Embryonic facial prominence (tissue), 1 donor: ENCODE results near the gene TCP1.
A peak's percentile ranks its signal among the peaks of the same experiment; 100 is the strongest.
"Not testable (repeated sequence)": the region's sequence is repeated elsewhere in the genome, so short reads cannot be mapped to it uniquely, and the experiment has no call there.

Source experiments
- DNase-seq: peaks from one replicate; pipeline ENCODE4 v3.0.0-alpha.2; 2016; ENCODE audit errors: extremely low spot score

The TCP1 gene

DNA sequence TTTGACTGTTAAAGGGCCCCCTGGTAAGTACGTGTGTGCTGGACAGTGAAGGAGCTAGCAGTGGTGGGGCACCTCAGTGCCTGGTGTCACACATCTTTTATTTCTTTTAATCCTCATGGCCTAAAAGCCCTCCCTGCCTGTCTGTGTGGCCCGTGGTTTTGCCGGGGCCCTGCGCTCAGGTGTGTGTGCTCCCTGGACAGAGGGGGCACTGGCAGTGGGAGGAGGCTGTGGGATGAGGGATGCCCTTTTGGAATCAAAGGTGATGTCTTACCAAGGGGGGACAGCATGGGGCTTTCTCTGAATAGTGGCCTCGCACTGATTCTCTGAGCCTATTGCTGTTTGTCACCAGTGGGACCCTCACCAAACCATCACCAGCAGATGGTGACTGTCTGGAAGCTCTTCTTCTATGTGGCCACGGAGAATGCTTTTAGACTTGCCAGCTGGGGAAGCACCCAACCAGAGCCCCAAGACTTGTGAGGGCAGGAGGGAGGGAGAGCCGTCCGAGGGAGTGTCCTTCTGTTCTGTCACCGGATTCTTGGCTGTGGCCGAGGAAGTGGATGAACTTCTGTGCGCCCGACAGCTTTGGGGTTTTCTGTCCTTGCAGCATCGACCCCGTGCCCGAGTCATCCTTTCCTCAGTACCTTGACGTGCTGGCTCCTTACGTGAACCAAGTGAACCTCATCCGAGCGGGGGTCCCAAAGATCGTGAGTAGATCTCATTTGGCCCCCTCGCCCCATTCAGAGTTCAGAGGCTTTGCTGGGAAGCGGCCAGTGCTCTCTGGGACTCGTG lies 28.7 kb upstream of the TCP1 start:
- no peak for DNase-seq

DNA sequence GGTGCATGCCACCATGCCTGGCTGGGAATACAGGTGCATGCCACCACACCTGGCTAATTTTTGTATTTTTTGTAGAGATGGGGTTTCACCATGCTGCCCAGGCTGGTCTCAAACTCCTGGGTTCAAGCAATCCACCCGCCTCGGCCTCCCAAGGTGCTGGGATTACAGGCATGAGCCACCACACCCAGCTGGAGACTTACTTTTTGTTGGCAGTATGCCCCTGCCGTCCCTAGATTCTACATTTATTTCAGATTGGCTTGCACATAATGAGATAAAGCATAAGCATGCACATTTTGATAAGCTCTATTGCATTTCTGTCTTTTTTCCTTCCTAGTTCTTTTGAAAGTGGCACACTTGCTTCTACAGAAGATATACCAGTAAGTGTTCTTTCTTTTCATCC lies 27.4 kb upstream of the TCP1 start:
- DNase-seq: not testable (repeated sequence)

DNA sequence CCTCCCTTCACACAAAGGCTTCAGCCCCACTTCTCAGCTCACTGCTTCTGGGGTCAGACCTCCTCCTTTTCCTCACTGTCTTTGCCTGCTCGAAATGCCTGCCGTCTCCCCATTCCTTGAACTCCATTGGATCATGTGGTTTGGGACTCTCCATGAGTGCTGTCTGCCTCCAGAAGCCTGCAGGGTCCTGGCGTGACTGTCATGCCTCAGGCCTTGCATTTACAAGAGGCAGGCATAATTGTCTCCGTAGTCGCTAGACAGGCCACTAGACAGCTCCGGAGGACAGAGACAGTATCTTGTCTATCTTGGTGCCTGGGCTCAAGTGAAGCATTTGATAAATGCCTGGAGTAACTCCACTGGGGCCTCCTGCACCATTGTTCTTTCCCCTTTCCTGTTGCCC lies 26.0 kb upstream of the TCP1 start:
- DNase-seq: no peak

DNA sequence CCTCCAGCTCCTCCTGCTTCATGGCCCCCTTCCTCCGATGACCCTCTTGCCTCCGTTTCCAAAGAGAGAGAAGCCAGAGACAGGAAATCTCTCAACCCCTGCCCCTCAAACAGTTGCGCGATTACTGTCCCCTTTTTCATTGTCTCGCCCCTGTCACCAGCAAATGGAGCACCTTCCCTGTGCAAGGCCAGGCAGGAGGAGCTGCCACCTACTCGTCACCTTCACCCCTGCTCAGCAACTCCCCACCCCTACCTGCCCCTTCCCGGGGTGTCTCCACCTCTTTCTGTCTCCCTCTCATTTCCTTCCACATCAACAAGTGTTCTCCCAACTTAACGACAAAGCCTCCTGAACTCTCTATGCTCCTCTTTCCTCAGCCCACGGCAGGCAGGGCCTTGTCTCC lies 24.4 kb upstream of the TCP1 start:
- no peak for DNase-seq

DNA sequence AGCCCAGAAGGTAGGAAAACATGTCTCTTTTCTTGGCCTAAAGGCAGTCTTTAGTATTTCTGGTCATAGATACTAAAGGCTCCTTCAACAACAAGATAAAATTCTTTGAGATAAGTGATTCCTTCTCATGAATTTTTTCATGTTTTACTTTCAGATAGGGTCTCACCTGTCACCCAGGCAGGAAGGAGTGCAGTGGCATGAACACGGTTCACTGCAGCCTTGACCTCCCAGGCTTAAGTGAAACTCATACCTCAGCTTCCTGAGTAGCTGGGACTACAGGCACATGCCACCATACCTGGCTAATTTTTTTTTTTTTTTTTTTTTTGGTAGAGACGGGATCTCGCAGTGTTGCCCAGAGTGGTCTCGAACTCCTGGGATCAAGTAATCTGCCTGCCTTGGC lies 19.7 kb upstream of the TCP1 start:
- no peak for DNase-seq

DNA sequence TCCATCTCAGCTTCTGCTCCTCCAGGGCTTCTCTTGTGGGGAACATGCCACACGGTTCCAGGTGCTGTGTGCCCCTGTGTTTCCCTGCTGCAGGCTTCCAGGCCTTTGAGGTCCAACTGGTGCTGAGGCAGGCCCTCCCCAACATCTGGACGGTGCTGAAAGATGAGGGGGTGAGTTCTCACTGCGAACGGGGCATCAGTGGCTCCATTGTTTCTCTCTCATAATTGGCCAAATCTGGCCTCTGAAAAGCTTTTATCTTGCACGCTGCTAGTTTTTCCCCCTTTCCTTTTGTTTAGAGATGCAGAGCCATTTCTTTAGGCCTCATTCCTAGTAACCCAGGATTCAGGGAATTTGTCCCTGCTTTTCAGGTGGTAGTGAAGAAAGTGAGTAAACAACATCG lies 19.2 kb upstream of the TCP1 start:
- DNase-seq: no peak

DNA sequence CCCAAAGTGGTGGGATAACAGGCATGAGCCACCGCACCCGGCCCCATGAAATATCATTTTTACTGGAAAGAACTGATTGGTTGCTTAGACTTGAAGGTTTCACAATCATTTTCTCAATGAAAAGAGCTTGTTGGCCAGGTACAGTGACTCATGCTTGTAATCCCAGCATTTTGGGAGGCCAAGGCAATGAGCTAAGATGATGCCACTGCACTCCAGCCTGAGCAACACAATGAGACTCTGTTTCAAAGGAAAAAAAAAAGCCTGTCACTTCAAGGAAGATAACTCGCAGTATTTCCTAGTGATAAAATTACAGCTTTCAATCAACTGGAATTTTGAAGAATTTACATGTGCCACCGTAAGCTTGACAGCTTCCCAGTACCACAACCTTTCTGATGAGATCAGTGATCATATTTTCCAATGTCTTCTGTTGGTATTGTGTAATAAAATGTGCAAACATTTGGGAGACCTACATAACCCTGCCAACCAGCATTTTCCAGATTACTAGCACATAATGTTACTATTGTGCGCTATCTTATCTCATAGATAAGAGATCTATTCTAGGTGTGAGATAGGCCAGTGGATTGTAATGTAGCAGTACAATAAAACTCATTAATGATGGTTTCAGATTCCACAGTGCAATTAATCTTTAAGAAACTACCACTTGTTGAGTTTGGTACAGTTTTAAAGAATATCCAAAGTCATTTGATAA lies 17.9 kb upstream of the TCP1 start:
- no peak for DNase-seq

DNA sequence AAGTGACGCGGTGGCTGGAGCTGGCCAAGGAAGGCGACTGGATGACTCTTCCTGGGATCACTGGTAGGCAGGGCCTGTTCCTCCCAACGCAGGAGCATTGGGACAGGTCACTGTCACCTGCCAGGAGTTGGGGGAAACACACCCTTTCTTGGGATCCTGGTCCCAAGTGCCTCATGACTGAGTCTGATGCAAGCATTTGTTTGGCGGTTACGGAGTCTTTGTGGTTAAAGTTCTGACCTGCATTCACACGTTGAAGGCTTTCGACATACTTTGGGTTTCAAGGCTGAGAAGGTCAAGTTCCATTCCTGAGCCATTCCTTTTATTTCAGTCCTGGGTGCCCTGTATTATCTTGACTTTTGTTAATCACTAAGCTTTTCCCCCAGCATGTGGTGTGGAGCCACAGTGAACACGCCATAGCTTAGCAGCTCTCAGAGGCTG lies 16.6 kb upstream of the TCP1 start:
- DNase-seq: no peak

DNA sequence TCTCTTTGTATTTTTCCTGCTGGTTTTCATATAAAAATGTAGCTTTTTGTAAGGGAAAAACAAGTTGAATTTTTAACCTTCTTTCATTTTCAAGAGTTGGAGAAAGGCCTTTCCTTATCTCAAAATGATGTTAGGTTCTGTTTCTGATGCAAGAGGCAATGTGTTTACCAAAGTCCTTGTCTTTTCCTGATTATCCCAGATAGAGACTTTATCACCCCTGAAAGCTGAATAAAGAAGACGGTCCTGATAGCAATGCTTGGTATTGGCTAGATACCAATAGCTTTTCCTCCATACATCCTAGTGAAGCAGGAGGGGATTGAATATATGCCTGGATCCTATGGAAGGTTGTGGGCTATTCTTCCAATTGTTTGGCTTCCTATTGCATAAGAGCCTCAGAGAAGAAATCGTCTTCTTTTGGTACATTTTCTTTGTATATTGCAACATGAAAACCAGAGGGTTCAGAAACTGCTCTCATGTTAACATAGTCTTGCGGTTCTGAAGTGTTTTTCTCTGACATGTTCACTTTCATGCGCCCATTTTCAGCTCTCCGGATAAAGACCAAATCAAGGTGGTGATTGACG lies 16.1 kb upstream of the TCP1 start:
- no peak for DNase-seq

DNA sequence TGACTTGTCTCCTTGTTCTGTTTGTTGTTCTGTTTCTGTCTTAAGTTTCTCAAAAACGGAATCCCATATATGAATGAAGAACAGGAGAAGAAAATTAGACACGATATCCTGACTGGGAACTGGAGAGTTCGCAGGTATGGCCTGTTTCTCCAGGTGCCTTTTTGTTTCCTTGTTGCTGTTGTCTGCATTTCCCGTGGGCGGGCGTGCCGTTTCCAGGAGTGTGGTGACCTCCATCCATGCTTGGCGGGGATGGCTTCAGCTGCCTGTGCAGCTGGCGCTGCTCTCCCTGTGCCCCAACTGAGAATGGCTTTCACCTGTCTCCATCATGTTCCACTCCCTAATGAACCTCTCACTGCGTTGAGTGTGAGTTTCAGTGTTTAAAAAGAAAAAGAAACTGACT lies 15.1 kb upstream of the TCP1 start:
- no peak for DNase-seq

DNA sequence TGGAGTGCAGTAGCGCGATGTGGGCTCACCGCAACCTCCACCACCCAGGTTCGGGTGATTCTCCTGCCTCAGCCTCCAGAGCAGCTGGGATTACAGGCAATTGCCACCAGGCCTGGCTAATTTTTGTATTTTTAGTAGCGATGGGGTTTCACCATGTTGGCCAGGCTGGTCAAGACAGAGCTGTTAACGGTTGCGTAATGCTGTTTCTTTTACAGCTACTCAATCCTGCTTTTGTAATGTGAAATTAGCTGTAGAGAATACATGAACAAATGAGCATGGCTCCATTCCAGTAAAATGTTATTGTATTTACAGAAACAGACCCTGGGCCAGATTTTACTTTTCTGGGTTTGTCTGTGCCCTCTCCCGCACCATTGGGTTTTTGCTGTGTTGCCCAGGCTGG lies 12.5 kb upstream of the TCP1 start:
- DNase-seq: no peak

DNA sequence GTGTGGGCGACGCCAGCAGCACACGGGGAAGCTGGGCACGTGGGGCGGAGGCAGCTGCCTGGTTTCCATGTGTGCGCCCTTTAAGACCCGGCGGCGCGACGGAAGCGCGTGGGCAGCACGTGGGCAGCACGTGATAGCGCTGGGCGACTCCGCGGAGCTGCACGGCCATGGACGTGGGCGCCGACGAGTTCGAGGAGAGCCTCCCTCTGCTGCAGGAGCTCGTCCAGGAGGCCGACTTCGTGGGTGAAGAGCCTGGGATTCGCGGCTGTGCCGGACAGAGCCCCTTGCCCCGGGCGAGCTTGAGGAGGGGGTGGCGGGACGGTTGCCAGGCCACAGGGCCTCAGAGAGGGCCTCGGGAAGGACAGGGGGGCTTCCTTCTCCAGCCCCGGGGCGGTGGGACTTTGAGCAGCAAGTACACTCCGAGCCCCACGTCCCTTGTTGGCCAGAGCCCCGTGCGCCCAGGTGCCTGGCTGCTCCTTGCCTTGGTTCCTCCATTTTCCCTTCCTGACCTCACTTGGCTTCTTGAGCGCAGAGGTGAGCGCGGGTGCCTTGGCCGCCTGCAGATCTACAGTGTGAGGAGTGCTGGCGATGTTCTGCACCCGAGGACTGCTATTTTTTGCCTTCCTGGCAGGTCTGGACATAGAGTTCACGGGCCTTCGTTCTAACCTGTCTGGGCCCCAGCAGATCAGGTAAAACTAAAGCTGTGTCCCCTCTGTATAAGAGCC lies 10.9 kb upstream of the TCP1 start, which contains the start of gene PNLDC1:
Gene PNLDC1, plus strand, starts transcription at position 136 of the 725 bp plus-strand sequence. Its CDS starts 32 bp downstream, at position 168.
- no peak for DNase-seq

DNA sequence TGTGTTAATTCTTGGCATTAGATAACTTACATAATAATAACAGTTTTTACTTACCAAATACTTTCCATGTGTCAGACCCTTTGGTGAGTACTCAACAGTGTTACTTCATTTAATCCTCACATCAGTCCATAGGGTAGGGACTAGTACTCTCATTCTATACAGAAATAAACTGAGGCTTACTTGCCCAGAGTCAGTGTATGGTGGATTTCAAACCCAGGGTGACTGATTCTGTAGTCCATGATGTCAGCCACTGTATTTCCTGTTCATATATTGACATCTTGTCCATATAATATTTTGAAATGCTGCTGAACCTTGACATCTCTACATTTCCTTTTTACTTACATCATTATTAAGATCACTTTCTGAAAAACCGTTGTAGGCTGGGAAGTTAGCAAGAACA lies 8.2 kb upstream of the TCP1 start:
- DNase-seq: no peak

DNA sequence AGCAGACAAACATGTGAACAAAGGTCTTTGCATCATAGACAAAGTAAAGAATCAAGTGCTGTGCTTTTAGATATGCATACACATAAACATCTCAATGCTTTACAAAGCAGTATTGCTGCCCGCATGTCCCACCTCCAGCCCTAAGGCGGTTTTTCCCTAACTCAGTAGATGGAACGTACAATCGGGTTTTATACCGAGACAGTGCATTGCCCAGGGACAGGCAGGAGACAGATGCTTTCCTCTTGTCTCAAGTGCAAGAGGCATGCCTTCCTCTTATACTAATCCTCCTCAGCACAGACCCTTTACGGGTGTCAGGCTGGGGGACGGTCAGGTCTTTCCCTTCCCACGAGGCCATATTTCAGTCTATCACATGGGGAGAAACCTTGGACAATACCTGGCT lies 5.6 kb upstream of the TCP1 start:
- DNase-seq: not testable (repeated sequence)

DNA sequence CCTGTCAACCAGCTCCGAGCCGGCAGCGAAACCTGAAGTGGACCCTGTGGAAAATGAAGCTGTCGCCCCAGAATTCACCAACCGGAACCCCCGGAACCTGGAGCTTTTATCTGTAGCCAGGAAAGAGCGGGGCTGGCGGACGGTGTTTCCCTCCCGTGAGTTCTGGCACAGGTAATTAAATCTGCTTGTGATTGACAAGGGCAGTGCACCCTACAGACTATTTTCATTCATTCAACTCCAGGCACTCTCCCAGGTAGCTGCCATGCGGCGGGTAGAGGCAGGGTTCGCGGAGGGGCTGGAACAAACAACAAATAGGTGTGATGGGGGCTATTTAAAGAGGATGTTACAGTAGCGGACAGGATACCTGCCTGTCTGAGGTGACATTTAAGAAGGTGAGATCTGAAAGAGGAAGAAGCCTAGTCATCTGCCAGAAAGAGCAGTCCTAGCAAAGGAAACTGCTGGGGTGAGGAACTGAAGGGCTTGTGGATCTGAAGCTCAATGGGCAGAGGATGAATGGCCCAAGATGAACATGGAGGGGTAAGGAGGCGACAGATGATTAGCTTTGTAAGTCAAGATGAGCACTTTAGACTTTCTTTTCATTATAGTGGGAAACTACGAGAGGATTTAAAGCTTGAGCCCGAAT lies 1.7 kb upstream of the TCP1 start:
- no peak for DNase-seq

DNA sequence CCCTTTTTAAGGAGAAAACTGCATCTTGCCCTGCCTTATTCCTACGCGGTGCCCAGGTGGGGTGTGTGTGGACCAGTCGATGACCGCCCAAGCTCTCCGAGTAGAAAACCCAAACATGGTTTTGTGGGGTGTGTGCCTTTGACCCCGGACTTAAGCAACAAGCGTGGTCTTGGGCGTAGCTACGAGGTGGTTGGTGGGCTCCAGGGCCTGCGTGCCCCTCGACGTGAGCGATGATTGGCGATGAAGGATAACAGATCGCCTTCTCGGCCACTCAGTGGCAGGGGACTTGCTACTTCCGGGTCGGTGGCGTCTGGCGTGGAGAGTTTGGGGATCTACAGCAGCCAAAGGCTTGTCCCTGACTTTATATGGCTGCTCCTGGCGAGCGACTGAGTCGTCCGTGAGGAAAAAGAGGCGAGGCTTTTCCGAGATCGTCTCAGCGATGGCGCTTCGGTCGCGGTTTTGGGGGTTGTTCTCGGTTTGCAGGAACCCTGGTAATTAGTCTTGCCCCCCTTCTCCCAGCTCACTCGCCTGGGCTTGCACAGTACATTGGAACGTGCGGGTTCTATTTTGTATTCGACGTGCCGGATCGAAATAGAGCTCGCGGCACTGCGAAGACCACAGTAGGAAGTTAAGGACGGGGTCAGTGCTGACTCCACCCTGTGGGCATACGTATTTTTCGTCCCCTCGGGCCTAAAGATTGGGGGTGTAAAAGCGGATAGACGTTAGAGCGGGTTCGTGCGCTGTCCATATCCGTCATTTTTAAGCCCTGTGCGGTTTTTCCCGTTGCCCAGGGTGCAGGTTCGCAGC lies 950 bp upstream of the TCP1 start, which contains the start of gene MRPL18:
Gene MRPL18, plus strand, starts transcription at position 319 of the 807 bp plus-strand sequence. Its CDS starts 121 bp downstream, at position 440.
- peak; percentile 93 for DNase-seq

DNA sequence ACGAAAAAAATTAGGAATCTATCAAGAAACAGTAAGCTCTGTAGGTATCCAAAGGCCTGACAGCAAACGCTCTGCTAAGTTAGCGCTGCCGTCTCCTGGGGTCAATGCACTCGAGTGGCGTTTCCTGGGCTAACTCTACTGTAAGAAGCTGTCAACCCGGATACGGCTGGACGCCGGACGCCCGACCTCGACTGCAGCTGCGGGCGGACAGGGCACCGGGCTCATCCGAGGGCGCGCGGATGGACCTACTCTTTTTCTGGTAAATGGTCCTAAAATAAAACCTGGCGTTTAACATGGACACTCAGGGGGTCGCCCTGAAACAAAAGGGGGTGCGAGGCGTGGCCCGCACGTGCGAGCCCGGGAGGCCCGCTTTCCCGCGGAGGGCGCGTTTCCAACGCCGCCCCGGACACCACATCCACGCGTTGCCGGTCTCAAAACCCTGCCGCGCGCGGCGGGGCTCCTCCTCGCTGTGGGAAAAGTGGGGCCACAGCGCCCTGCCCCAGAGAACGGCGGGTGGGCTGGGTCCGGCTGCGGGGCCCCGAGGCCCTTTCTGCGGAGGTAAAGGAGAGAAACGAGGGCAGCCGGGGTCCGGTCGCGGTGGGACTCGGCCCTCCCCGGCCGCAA lies 537 bp downstream of the TCP1 start:
- no peak for DNase-seq

DNA sequence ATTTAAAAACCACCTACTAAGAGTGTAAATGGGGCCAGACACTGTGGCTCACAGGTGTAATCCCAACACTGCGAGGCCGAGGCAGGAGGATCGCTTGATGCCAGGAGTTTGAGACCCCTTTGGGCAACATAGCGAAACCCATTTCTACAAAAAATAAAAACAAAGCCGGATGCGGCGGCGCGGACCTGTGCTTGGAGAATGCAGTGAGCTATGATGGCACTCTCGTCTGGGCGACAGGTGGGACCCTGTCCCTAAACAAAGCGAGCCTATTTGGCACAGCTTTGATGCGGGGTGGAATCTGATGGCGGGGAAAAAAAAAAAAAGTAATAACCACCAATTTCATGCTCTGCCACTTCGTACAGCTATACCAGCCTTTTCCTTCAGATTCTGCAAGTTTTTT lies 1.1 kb downstream of the TCP1 start:
- DNase-seq: no peak

DNA sequence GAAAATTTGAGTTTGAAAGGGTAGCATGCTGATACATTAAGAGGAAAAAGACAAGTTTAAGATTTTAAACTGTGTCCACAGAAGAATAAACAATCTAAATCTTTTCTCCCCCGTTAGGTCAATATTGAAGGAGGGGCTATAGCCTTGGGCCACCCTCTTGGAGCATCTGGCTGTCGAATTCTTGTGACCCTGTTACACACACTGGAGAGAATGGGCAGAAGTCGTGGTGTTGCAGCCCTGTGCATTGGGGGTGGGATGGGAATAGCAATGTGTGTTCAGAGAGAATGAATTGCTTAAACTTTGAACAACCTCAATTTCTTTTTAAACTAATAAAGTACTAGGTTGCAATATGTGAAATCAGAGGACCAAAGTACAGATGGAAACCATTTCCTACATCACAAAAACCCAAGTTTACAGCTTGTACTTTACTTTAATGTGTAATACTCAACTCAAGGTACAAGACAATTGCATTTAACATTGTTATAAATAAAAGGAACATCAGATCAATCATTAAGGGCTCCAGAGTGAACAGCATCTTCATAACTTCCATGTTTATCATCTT lies 10.8 kb downstream of the TCP1 start:
- no peak for DNase-seq

DNA sequence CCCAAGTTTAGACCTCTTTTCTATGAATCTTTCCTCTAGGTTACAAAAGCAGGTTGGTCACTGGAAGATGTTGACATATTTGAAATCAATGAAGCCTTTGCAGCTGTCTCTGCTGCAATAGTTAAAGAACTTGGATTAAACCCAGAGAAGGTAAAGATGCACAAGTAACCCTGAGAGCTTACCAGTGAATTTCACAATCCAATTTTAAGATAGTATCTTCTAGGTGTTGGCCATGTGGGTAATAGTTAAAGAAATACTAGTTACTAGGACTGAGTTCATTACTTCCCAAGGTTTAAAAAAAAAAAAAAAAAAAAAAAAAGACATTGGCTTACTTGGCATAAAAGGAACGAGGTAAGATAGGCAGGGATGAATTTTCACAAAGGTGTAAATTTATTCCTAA lies 11.3 kb downstream of the TCP1 start:
- no peak for DNase-seq
